Activated effector memory CD4-positive, alpha-beta T cell treated with Interleukin-2 at 50 U/mL for 16 hours (primary cell): ENCODE data around the gene SYT10.

Source experiments
- DNase-seq: peaks from one replicate; pipeline ENCODE4 v3.0.0-alpha.2; 2020

SYT10 gene

DNA sequence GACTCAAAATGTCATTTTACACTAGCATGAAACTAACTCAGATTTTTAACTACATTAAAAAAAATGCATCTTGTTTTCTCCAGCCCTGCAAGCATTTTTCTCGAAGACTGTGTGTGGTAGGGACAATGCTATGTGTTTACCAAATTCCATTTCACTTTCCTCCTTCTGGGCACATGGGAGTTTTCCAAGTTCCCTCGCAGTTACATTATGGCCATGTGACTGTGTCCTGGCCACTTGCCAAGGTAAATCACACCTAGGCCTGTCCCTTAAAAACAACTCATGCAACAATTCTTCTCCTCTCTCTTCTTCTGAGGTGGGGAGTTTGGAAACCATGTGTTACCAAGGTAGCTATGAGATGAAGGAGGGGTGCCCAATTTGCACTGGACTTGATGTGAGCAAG lies 108.7 kb downstream of the SYT10 start:
- DNase-seq = no peak
